Measurements from ENCODE around the gene APBB2. TPM values are rescaled to one million over a fixed set of nuclear protein-coding genes. Genes with fewer than 3 reads are reported as not detected.
A peak's percentile ranks its signal among the peaks of the same experiment; 100 is the strongest.
"Not testable (repeated sequence)": the region's sequence is repeated elsewhere in the genome, so short reads cannot be mapped to it uniquely, and the experiment has no call there.

Gene APBB2
- total RNA-seq, 1 donor from 2014 or later = 63.2 TPM

DNA sequence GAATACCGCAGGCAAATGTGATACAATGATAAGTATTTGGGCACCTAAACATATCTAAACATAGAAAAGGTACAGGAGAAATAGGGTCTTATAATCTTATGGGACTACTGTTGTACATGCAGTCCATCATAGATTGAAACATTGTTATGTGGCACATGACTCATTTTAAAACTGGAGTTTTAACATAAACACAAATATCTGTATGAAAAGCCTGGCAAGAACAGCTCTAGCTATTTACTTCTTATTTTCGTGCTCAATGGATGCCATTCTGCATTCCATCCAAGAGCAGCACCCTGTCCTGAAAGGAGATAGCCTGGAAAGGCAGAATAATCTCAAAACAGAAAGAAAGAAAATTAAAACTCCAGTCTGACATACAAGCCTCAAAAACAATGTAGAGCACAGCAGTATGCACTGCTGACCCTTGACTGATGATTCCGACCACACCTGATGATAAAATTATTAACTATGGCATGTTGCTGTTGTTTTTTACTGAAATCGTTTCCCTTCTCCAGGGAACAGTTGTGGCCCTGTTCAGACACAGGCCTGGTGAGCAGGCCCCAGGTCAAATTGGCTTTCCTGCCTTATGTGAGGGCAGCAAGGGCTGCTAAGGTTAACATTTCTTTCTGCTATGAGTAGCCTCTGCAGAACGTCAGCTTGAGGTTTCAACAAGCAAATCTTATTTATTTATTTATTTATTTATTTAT is 152.7 kb downstream of the APBB2 start:
- Mint-ChIP-seq H3K4me3 (no peak overlapping the region), H3K36me3 (peaks cover 4% of the 10 kb centered on the region), H3K27me3 (ENCODE audit: low read depth) (no peaks in the 10 kb centered on the region), H3K27ac (peak overlapping the region; percentile 73), H3K4me1 (peaks cover 21% of the 10 kb centered on the region), H3K9me3 (peaks cover 6% of the 10 kb centered on the region)
- TF ChIP-seq, protein P1, sequence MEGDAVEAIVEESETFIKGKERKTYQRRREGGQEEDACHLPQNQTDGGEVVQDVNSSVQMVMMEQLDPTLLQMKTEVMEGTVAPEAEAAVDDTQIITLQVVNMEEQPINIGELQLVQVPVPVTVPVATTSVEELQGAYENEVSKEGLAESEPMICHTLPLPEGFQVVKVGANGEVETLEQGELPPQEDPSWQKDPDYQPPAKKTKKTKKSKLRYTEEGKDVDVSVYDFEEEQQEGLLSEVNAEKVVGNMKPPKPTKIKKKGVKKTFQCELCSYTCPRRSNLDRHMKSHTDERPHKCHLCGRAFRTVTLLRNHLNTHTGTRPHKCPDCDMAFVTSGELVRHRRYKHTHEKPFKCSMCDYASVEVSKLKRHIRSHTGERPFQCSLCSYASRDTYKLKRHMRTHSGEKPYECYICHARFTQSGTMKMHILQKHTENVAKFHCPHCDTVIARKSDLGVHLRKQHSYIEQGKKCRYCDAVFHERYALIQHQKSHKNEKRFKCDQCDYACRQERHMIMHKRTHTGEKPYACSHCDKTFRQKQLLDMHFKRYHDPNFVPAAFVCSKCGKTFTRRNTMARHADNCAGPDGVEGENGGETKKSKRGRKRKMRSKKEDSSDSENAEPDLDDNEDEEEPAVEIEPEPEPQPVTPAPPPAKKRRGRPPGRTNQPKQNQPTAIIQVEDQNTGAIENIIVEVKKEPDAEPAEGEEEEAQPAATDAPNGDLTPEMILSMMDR (IDR thresholded peaks at IDR 0.05; ENCODE audit: unreplicated experiment) = no peak
- DNase-seq (ENCODE audit: low spot score in 2 of 2, unreplicated experiment in 2 of 2) = no peak

DNA sequence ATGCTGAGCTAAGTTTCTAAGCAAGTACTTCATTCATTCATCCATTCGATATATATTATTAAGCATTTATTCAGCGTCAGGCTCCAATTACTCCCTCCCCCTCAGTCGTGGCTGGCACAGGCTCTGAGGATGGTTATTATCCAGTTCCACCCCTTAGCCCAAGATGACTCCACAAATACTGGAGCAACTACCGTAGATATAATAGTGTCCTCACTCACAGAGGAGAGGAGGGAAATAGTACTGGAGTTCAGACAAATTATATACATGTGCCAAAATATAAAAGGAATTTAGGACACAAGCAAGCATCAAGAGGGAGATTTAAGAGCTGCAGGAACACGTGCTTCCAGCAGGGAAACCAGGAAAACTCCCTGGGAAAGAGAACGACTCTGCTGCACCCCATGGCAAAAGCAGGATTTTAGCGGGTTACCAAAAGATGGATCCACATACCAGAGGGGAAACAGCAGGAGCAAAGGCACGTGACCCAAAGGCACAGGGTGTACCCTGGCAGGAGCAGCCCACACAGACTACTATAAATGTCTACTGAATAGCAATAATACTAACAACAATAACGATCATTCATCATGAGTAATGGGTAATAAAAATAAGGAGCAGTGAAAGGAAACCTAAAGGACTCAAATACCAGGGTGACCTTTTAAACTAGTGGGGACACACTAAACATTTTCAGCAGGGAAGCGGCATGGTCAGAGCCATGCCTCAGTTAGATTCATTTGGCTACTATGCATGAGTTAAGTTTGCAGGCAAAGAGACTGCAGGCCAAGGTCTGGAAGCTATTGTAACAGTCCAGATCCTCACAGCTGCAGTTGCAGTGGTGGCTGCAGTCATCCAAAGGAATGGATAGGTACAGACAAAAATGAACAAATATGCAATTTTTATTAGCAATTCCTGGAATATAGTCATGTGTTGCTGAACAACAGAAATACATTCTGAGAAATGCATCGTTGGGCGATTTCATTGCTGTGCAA is 153.7 kb downstream of the APBB2 start:
- Mint-ChIP-seq H3K27me3 (ENCODE audit: low read depth) (no peaks in the 10 kb centered on the region), H3K4me1 (peaks cover 21% of the 10 kb centered on the region), H3K36me3 (peaks cover 4% of the 10 kb centered on the region), H3K9me3 (peaks cover 6% of the 10 kb centered on the region), H3K4me3 (no peak overlapping the region), H3K27ac (peak overlapping the region; percentile 2)
- no peak for DNase-seq (ENCODE audit: low spot score in 2 of 2, unreplicated experiment in 2 of 2)
- TF ChIP-seq, protein P1 (IDR thresholded peaks at IDR 0.05; ENCODE audit: unreplicated experiment) = no peak

DNA sequence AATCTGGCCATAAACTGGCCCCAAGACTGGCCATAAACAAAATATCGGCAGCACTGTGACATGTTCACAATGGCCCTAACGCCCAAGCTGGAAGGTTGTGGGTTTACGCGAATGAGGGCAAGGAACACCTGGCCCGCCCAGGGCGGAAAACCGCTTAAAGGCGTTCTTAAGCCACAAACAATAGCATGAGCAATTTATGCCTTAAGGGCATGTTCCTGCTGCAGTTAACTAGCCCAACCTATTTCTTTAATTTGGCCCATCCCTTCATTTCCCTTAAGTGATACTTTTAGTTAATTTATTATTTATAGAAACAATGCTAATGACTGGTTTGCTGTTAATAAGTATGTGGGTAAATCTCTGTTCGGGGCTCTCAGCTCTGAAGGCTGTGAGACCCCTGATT is 154.9 kb downstream of the APBB2 start:
- H3K4me1 Mint-ChIP-seq = peaks cover 18% of the 10 kb centered on the region

DNA sequence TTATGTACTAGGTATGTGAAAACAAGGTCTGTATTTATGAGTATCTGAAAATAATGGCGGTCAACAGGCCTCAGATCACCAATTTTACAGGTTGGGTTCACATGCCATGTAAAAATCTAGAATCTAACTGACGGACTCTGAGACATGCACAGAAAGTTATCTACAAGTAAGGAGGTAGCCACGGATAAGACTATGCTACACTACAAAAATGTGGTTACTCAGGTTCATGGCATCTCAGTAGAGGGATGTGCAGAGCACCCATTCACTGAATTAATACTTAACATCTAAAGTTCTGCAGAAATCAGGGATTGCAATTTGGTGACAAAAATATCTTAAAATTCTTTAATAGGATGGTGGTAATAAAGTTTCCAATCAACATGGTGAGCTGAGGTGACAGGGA is 155.9 kb downstream of the APBB2 start:
- DNase-seq (ENCODE audit: low spot score in 2 of 2, unreplicated experiment in 2 of 2) = no peak
- H3K27me3 Mint-ChIP-seq (ENCODE audit: low read depth) = no peaks in the 10 kb centered on the region
- TF ChIP-seq, protein P1 (IDR thresholded peaks at IDR 0.05; ENCODE audit: unreplicated experiment) = no peak
- peaks cover 6% of the 10 kb centered on the region for H3K36me3 Mint-ChIP-seq
- H3K4me1 Mint-ChIP-seq = peaks cover 17% of the 10 kb centered on the region
- no peak overlapping the region for H3K4me3 Mint-ChIP-seq
- H3K9me3 Mint-ChIP-seq = peaks cover 9% of the 10 kb centered on the region
- H3K27ac Mint-ChIP-seq = no peak overlapping the region

More for the DNA sequence above, 154.9 kb downstream of the APBB2 start:
- DNase-seq (ENCODE audit: low spot score in 2 of 2, unreplicated experiment in 2 of 2); H3K9me3 Mint-ChIP-seq; H3K36me3 Mint-ChIP-seq; H3K27ac Mint-ChIP-seq; H3K4me3 Mint-ChIP-seq; H3K27me3 Mint-ChIP-seq (ENCODE audit: low read depth): not testable (repeated sequence)

DNA sequence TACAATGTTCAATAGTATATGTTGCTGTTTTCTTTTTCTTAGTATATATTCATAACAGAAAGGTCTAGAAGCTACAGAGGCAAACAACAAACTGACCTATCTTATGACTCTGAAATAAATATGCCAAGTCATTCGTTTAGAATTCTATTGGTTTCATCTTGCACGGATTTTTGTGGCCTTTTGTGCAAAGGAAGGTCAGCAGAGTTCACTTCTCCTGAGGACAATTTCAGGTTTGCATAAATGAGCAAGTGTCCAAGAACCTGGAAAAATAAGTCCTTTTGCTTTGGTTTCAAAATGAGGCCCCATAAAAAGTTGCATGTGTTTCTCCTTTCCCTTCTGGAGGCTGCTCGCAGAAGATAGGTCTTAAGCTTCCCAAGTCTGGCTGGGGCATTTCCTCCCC is 156.9 kb downstream of the APBB2 start:
- Mint-ChIP-seq H3K4me1 (peaks cover 17% of the 10 kb centered on the region), H3K9me3 (peaks cover 9% of the 10 kb centered on the region), H3K27me3 (ENCODE audit: low read depth) (no peaks in the 10 kb centered on the region), H3K27ac (peak overlapping the region; percentile 4), H3K4me3 (no peak overlapping the region), H3K36me3 (peaks cover 6% of the 10 kb centered on the region)
- no peak for DNase-seq (ENCODE audit: low spot score in 2 of 2, unreplicated experiment in 2 of 2)
- TF ChIP-seq, protein P1 (IDR thresholded peaks at IDR 0.05; ENCODE audit: unreplicated experiment) = no peak

DNA sequence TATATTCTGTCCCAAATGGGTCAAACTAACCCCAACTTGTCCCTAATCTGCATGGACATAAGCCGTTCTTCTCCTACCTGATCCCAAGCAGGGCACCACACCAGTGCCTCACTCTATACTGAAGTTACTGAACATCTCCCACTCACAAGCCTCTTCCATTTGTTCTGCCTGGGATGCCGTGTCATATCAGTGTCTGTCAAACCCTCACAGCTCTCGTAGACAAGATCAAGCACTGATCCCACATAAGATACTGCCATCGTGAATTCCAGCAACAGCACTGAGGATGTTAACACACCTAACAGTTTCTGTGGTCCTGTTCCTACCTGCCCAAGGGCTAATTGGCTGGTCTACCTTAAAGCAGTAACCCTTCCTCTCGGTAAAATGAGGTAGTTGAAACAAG is 162.1 kb downstream of the APBB2 start:
- peaks cover 12% of the 10 kb centered on the region for H3K9me3 Mint-ChIP-seq
- H3K27ac Mint-ChIP-seq = no peak overlapping the region
- H3K36me3 Mint-ChIP-seq = peaks cover 3% of the 10 kb centered on the region
- DNase-seq (ENCODE audit: low spot score in 2 of 2, unreplicated experiment in 2 of 2) = no peak
- TF ChIP-seq, protein P1 (IDR thresholded peaks at IDR 0.05; ENCODE audit: unreplicated experiment) = no peak
- no peaks in the 10 kb centered on the region for H3K27me3 Mint-ChIP-seq (ENCODE audit: low read depth)
- no peaks in the 10 kb centered on the region for H3K4me1 Mint-ChIP-seq
- no peak overlapping the region for H3K4me3 Mint-ChIP-seq
